Aorta (tissue), 5 donors: ENCODE results near the gene TSHZ2. TPM values are rescaled to one million over a fixed set of nuclear protein-coding genes. Genes with fewer than 3 reads are reported as not detected.

Source experiments
- ATAC-seq: fragments of 200-7000 bp; cut with Tn5 transposase; one replicate; pipeline ENCODE4 v1.9.1; 2022; ENCODE audit warnings: moderate library complexity; ENCODE audit not compliant: low FRiP score
- DNase-seq, 2 donors: peaks; one replicate each; pipeline ENCODE4 v3.0.0-alpha.2; 2020
- H3K27ac ChIP-seq, 2 donors: one replicate each; pipeline ENCODE4 v1.5.1; 2013; ENCODE audit warnings: low read length in 2 of 2, mild to moderate bottlenecking in 2 of 2, moderate library complexity in 2 of 2, control low read depth in 1 of 2, inconsistent platforms in 1 of 2, low read depth in 1 of 2
- H3K27me3 ChIP-seq, 2 donors: one replicate each; pipeline ENCODE4 v1.6.1; 2013; ENCODE audit warnings: control low read depth in 1 of 2, low read length in 1 of 2, mild to moderate bottlenecking in 1 of 2, moderate library complexity in 1 of 2; ENCODE audit not compliant: insufficient read depth in 2 of 2, control insufficient read depth in 1 of 2
- H3K36me3 ChIP-seq, 2 donors: one replicate each; pipeline ENCODE4 v1.6.1; 2013; ENCODE audit warnings: control low read depth in 1 of 2, low read length in 1 of 2, mild to moderate bottlenecking in 1 of 2; ENCODE audit not compliant: insufficient read depth in 2 of 2, control insufficient read depth in 1 of 2
- H3K4me1 ChIP-seq, 2 donors: one replicate each; pipeline ENCODE4 v1.6.1; 2013; ENCODE audit warnings: low read length in 2 of 2, control low read depth in 1 of 2, mild to moderate bottlenecking in 1 of 2, moderate library complexity in 1 of 2; ENCODE audit not compliant: insufficient read depth in 2 of 2, control insufficient read depth in 1 of 2
- H3K4me3 ChIP-seq, 2 donors: one replicate each; pipeline ENCODE4 v1.5.1; 2013; ENCODE audit warnings: low read length in 2 of 2, control low read depth in 1 of 2, mild to moderate bottlenecking in 1 of 2
- H3K9me3 ChIP-seq: one replicate; pipeline ENCODE4 v1.6.1; 2013; ENCODE audit warnings: mild to moderate bottlenecking, low read length; ENCODE audit not compliant: control insufficient read depth
- WGBS, 2 donors: extraction: QIAGEN DNeasy Blood & Tissue Kit; methylation state at CpG; one replicate each; pipeline ENCODE4 v1.1.7; 2013; 5-methylcytosine and 5-hydroxymethylcytosine counted together
- intact Hi-C, 2 donors: fragments of 100-400 bp; cut with DNase I; formaldehyde crosslinking; loops; one replicate each; pipeline versions ENCODE4 v1.14.2 to v1.15.0; 2022
- polyA plus RNA-seq, 2 donors: library from polyadenylated mRNA; stranded (reverse); fragments of 200-250 nt; gene quantifications; one replicate each; pipeline ENCODE4 v1.2.3, GENCODE V29; 2013
- total RNA-seq, 2 donors: library from RNA; stranded (reverse); fragmentation: NEBNext Ultra II Directional; extraction: Animal tissue kit (Norgen Biotek cat#: 25700); gene quantifications; one replicate each; pipeline ENCODE4 v1.2.1, GENCODE V29; 2021
- donor health status: healthy with polysubstance abuse.
- donor health status: Bipolar disorder and iron deficiency.
- donor health status: DM: no; HTN: no; CAD: no.
- donor health status: DM: no; HTN: no; CAD: no.
- donor health status: DM: yes; HTN: yes; CAD: no.

TSHZ2 gene
- total and polyA plus RNA-seq, 4 donors = 0.08 to 95.4 (median 13.3) TPM

- Histone ChIP-seq H3K4me3 (no peak overlapping the region), H3K27ac (no peak overlapping the region), H3K4me1 (no peaks in the 10 kb centered on the region), H3K36me3 (no peaks in the 10 kb centered on the region), H3K9me3 (no peaks in the 10 kb centered on the region), H3K27me3 (no peaks in the 10 kb centered on the region)
- DNase-seq (peak; percentile 53 to 78), ATAC-seq (peak; percentile 60)
- 15 to 17% methylated on average over 13 of the region's 13 CpGs for WGBS, 2 donors
- intact Hi-C loops = no loop called here
Measured at GRCh38 chr20:53162251-53162835, 190.2 kb downstream of the TSHZ2 start.

GRCh38 chr20:53163486-53163885, 191.3 kb downstream of the TSHZ2 start:
- DNase-seq (no peak), ATAC-seq (no peak)
- H3K4me1 ChIP-seq = no peaks in the 10 kb centered on the region
- H3K4me3 ChIP-seq = no peak overlapping the region
- intact Hi-C loops = no loop called here
- H3K27ac ChIP-seq = no peak overlapping the region
- no peaks in the 10 kb centered on the region for H3K9me3 ChIP-seq
- WGBS, 2 donors = 66 to 69% methylated on average over 3 of the region's 3 CpGs
- H3K27me3 ChIP-seq = no peaks in the 10 kb centered on the region
- no peaks in the 10 kb centered on the region for H3K36me3 ChIP-seq

- no peak overlapping the region for H3K27ac ChIP-seq
- intact Hi-C loops = no loop called here
- H3K4me1 ChIP-seq = no peaks in the 10 kb centered on the region
- DNase-seq = no peak
- H3K27me3 ChIP-seq = no peaks in the 10 kb centered on the region
- H3K9me3 ChIP-seq = no peaks in the 10 kb centered on the region
- H3K4me3 ChIP-seq = no peak overlapping the region
- H3K36me3 ChIP-seq = no peaks in the 10 kb centered on the region
- ATAC-seq = no peak
Measured at GRCh38 chr20:53164072-53164471, 191.9 kb downstream of the TSHZ2 start.

- H3K4me3 ChIP-seq = no peak overlapping the region
- no peak overlapping the region for H3K27ac ChIP-seq
- H3K9me3 ChIP-seq = no peaks in the 10 kb centered on the region
- ATAC-seq = no peak
- no peaks in the 10 kb centered on the region for H3K36me3 ChIP-seq
- H3K4me1 ChIP-seq = no peaks in the 10 kb centered on the region
- 92% methylated on average over 4 of the region's 4 CpGs for WGBS, 2 donors
- no peaks in the 10 kb centered on the region for H3K27me3 ChIP-seq
- no peak for DNase-seq
- intact Hi-C loops = no loop called here
Measured at GRCh38 chr20:53165452-53165851, 193.3 kb downstream of the TSHZ2 start.

GRCh38 chr20:53168491-53168890, 196.3 kb downstream of the TSHZ2 start:
- no peaks in the 10 kb centered on the region for H3K36me3 ChIP-seq
- intact Hi-C loops = no loop called here
- H3K9me3 ChIP-seq = peaks cover 1% of the 10 kb centered on the region
- H3K27ac ChIP-seq = no peak overlapping the region
- no peak overlapping the region for H3K4me3 ChIP-seq
- 63 to 72% methylated on average over 1 of the region's 1 CpG for WGBS, 2 donors
- H3K27me3 ChIP-seq = no peaks in the 10 kb centered on the region
- ATAC-seq (no peak), DNase-seq (no peak)
- no peaks in the 10 kb centered on the region for H3K4me1 ChIP-seq

- intact Hi-C loops = no loop called here
Measured at GRCh38 chr20:53170196-53170595, 198.0 kb downstream of the TSHZ2 start.

GRCh38 chr20:53171065-53171464, 198.9 kb downstream of the TSHZ2 start:
- 76 to 77% methylated on average over 6 of the region's 6 CpGs for WGBS, 2 donors
- peaks cover 3% of the 10 kb centered on the region for H3K9me3 ChIP-seq
- ATAC-seq = no peak
- H3K4me1 ChIP-seq = no peaks in the 10 kb centered on the region
- DNase-seq = no peak
- no peak overlapping the region for H3K4me3 ChIP-seq
- no peaks in the 10 kb centered on the region for H3K36me3 ChIP-seq
- intact Hi-C loops = no loop called here
- no peak overlapping the region for H3K27ac ChIP-seq
- no peaks in the 10 kb centered on the region for H3K27me3 ChIP-seq

More at GRCh38 chr20:53170196-53170595, 198.0 kb downstream of the TSHZ2 start:
- 83 to 87% methylated on average over 7 of the region's 7 CpGs for WGBS, 2 donors
- DNase-seq (no peak), ATAC-seq (no peak)
- no peak overlapping the region for H3K27ac ChIP-seq
- H3K4me3 ChIP-seq = no peak overlapping the region
- no peaks in the 10 kb centered on the region for H3K36me3 ChIP-seq
- peaks cover 1% of the 10 kb centered on the region for H3K9me3 ChIP-seq
- H3K4me1 ChIP-seq = no peaks in the 10 kb centered on the region
- H3K27me3 ChIP-seq = no peaks in the 10 kb centered on the region

- intact Hi-C loops = no loop called here
- 70 to 78% methylated on average over 3 of the region's 3 CpGs for WGBS, 2 donors
- Histone ChIP-seq H3K36me3 (no peaks in the 10 kb centered on the region), H3K27me3 (no peaks in the 10 kb centered on the region), H3K4me1 (no peaks in the 10 kb centered on the region), H3K9me3 (peaks cover 4% of the 10 kb centered on the region), H3K27ac (no peak overlapping the region), H3K4me3 (no peak overlapping the region)
- DNase-seq (no peak), ATAC-seq (no peak)
Measured at GRCh38 chr20:53174454-53174853, 202.3 kb downstream of the TSHZ2 start.

- Histone ChIP-seq H3K4me1 (no peaks in the 10 kb centered on the region), H3K27me3 (no peaks in the 10 kb centered on the region), H3K4me3 (no peak overlapping the region), H3K27ac (no peak overlapping the region), H3K9me3 (peaks cover 4% of the 10 kb centered on the region), H3K36me3 (no peaks in the 10 kb centered on the region)
- no peak for DNase-seq
- ATAC-seq = no peak
- 80 to 84% methylated on average over 11 to 12 of the region's 12 CpGs for WGBS, 2 donors
- intact Hi-C loops = no loop called here
Measured at GRCh38 chr20:53175135-53175780, 203.1 kb downstream of the TSHZ2 start.
